Esophagus squamous epithelium (tissue), 5 donors: ENCODE results near the gene RALGPS1. TPM values are rescaled to one million over a fixed set of nuclear protein-coding genes. Genes with fewer than 3 reads are reported as not detected.
A peak's percentile ranks its signal among the peaks of the same experiment; 100 is the strongest.

Experiments used
- DNase-seq: peaks from one replicate; lab custom pipeline; 2025; lab: John Stamatoyannopoulos, UW
- H3K27ac ChIP-seq, 4 donors: fragments of 200-600 bp; sonication (generic); one replicate each; pipeline ENCODE4 v1.5.1; 2016 to 2019; ENCODE audit warnings: mild to moderate bottlenecking in 1 of 4
- H3K27me3 ChIP-seq, 4 donors: fragments of 200-600 bp; sonication (generic); 1 replicate in 3 of 4; 2 replicates in 1 of 4; pipeline versions ENCODE4 v1.5.1 to v1.6.0; 2017 to 2021; ENCODE audit warnings: antibody characterized with exemption in 1 of 4
- H3K36me3 ChIP-seq, 3 donors: fragments of 200-600 bp; sonication (generic); one replicate each; pipeline ENCODE4 v1.5.1; 2016 to 2019
- H3K4me1 ChIP-seq, 3 donors: fragments of 200-600 bp; sonication (generic); one replicate each; pipeline ENCODE4 v1.5.1; 2017 to 2019
- H3K4me3 ChIP-seq, 4 donors: fragments of 200-600 bp; sonication (generic); 1 replicate in 3 of 4; 2 replicates in 1 of 4; pipeline ENCODE4 v1.5.1; 2016 to 2019; ENCODE audit warnings: mild to moderate bottlenecking in 2 of 4, moderate library complexity in 1 of 4
- H3K9me3 ChIP-seq, 3 donors: fragments of 200-600 bp; sonication (generic); one replicate each; pipeline ENCODE4 v1.5.1; 2016 to 2019
- POLR2A ChIP-seq, 4 donors: fragments of 450-650 bp; IDR thresholded peaks; one replicate each; pipeline ENCODE4 v1.6.1; 2017; ENCODE audit warnings: antibody characterized with exemption in 4 of 4, mild to moderate bottlenecking in 4 of 4, moderate library complexity in 3 of 4
- WGBS, 2 donors: methylation state at CpG; one replicate each; pipeline ENCODE4 v1.1.5; 2018; 5-methylcytosine and 5-hydroxymethylcytosine counted together
- intact Hi-C: fragments of 100-400 bp; cut with DNase I; formaldehyde crosslinking; loops from one replicate; pipeline ENCODE4 v1.15.0; 2022
- total RNA-seq, 4 donors: library from RNA; depleted of rRNA; stranded (reverse); fragments of >200 nt; gene quantifications; one replicate each; pipeline ENCODE4 v1.1.0, GENCODE V29; 2016
- TF ChIP-seq, protein P1 (sequence below), 6 experiments: fragments of 450-650 bp in 4 of 6; fragments of 200-600 bp in 2 of 6; sonication (generic) in 2 of 6; IDR thresholded peaks; one replicate each; pipeline ENCODE4 v1.5.1; 2016 to 2019; ENCODE audit warnings: antibody characterized with exemption in 6 of 6, mild to moderate bottlenecking in 4 of 6, moderate library complexity in 4 of 6
- donor health status: DM: yes; HTN: yes; CAD: no.

RALGPS1 gene
- total RNA-seq, 4 donors from 2014 or later: 3.0 to 16.4 (median 10.6) TPM

GRCh38 chr9:127102176-127102575 lies 187.6 kb downstream of the RALGPS1 start:
- H3K4me1 ChIP-seq: peaks cover 0 to 8% (median 0%) of the 10 kb centered on the region in 3 donors
- no peaks in the 10 kb centered on the region for H3K9me3 ChIP-seq
- no peak for DNase-seq
- no peaks in the 10 kb centered on the region for H3K27me3 ChIP-seq
- H3K4me3 ChIP-seq: no peak overlapping the region
- no peak overlapping the region for H3K27ac ChIP-seq
- peaks cover 0 to 40% (median 0%) of the 10 kb centered on the region in 3 donors for H3K36me3 ChIP-seq
- intact Hi-C loops: no loop called here
- TF ChIP-seq POLR2A (IDR thresholded peaks at IDR 0.05): no peak
- TF ChIP-seq, protein P1, sequence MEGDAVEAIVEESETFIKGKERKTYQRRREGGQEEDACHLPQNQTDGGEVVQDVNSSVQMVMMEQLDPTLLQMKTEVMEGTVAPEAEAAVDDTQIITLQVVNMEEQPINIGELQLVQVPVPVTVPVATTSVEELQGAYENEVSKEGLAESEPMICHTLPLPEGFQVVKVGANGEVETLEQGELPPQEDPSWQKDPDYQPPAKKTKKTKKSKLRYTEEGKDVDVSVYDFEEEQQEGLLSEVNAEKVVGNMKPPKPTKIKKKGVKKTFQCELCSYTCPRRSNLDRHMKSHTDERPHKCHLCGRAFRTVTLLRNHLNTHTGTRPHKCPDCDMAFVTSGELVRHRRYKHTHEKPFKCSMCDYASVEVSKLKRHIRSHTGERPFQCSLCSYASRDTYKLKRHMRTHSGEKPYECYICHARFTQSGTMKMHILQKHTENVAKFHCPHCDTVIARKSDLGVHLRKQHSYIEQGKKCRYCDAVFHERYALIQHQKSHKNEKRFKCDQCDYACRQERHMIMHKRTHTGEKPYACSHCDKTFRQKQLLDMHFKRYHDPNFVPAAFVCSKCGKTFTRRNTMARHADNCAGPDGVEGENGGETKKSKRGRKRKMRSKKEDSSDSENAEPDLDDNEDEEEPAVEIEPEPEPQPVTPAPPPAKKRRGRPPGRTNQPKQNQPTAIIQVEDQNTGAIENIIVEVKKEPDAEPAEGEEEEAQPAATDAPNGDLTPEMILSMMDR (IDR thresholded peaks at IDR 0.05): no peak

GRCh38 chr9:127102788-127103187 lies 188.2 kb downstream of the RALGPS1 start:
- H3K4me1 ChIP-seq: peaks cover 0 to 12% (median 0%) of the 10 kb centered on the region in 3 donors

DNA sequence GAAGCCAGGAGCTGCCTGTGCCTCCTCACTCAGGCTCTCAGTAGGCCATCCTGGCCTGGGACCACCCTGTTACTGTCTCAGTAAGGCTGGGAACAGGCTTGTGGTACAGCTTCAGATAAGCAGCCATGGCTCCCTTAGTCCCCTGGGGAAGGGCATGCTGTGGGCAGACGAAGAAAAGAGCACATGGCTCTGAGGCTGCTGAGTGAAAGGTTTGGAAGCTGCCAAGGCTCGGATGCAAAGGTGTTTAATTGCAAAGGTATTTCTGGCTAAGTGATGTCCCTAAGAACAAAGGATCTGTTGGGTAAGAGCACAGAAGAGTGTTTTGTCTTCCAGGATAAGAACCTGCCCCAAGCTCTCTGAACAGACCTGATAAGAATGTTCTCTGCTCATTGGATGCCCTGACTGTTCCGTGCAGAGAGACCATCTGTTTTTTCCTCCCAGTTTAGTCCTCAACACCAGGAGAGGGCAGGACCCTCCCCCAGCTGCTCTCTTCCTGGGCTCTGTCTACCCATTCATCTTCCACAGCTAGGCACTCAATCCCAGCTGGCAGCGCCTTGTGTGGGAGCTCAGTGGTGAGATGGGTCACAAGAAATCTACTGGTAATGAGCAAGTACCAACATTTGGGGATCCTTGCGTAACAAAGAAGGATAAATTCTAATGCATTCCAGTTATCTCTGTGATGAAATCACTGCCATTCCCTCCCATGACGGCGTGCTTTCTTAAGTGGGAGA lies 190.2 kb downstream of the RALGPS1 start:
- no peak for TF ChIP-seq POLR2A (IDR thresholded peaks at IDR 0.05)
- TF ChIP-seq, protein P1 (IDR thresholded peaks at IDR 0.05): no peak
- Histone ChIP-seq H3K36me3 (peaks cover 0 to 56% (median 0%) of the 10 kb centered on the region in 3 donors), H3K27me3 (no peaks in the 10 kb centered on the region), H3K9me3 (no peaks in the 10 kb centered on the region), H3K4me1 (peaks cover 0 to 13% (median 0%) of the 10 kb centered on the region in 3 donors), H3K27ac (peak overlapping the region in 1 of 4 donors; percentile 30), H3K4me3 (no peak overlapping the region)
- 78 to 89% methylated on average over 6 to 7 of the region's 7 CpGs for WGBS, 2 donors
- intact Hi-C loops: no loop called here
- no peak for DNase-seq

More at GRCh38 chr9:127102788-127103187, 188.2 kb downstream of the RALGPS1 start:
- Histone ChIP-seq H3K27me3 (no peaks in the 10 kb centered on the region), H3K4me3 (no peak overlapping the region), H3K36me3 (peaks cover 0 to 46% (median 0%) of the 10 kb centered on the region in 3 donors), H3K27ac (no peak overlapping the region), H3K9me3 (no peaks in the 10 kb centered on the region)
- DNase-seq: no peak
- intact Hi-C loops: no loop called here
- WGBS, 2 donors: 43 to 80% methylated on average over 1 to 2 of the region's 2 CpGs
- TF ChIP-seq, protein P1 (IDR thresholded peaks at IDR 0.05): no peak

- intact Hi-C loops: no loop called here
- H3K4me1 ChIP-seq: peaks cover 0 to 17% (median 0%) of the 10 kb centered on the region in 3 donors
- peaks cover 0 to 51% (median 0%) of the 10 kb centered on the region in 3 donors for H3K36me3 ChIP-seq
- no peak for DNase-seq
- WGBS, 2 donors: 79 to 88% methylated on average over 6 to 7 of the region's 7 CpGs
- peak overlapping the region in 2 of 4 donors; percentile 6 to 45 for H3K27ac ChIP-seq
- H3K9me3 ChIP-seq: no peaks in the 10 kb centered on the region
- no peak for TF ChIP-seq POLR2A (IDR thresholded peaks at IDR 0.05)
- TF ChIP-seq, protein P1 (IDR thresholded peaks at IDR 0.05): no peak
- H3K27me3 ChIP-seq: no peaks in the 10 kb centered on the region
- no peak overlapping the region for H3K4me3 ChIP-seq
Observed at GRCh38 chr9:127105805-127106465, 191.4 kb downstream of the RALGPS1 start.

DNA sequence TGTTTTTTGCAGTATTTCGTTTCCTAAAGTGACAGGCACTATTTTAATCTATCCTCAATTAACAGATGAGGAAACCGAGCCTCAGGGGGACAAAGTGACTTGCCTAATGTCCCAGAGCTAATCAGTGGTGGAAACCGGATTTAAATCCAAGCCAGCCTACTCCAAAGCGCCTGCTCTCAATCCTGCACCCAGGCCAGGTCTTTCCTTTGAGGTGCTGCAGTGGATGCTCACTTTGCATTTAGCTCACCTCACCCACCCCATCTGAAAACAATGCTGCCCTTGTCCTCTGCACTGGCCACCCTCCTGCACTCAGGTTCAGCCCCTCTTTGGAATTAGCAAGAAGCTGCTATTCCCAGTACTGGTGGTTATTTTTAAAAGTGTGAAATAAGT lies 191.9 kb downstream of the RALGPS1 start:
- H3K27ac ChIP-seq: peak overlapping the region in 2 of 4 donors; percentile 25 to 45

More for the DNA sequence above, 191.9 kb downstream of the RALGPS1 start:
- intact Hi-C loops: no loop called here
- Histone ChIP-seq H3K9me3 (no peaks in the 10 kb centered on the region), H3K4me3 (no peak overlapping the region), H3K36me3 (peaks cover 0 to 46% (median 0%) of the 10 kb centered on the region in 3 donors), H3K27me3 (no peaks in the 10 kb centered on the region), H3K4me1 (peaks cover 2 to 23% (median 2%) of the 10 kb centered on the region in 3 donors)
- TF ChIP-seq, protein P1 (IDR thresholded peaks at IDR 0.05): no peak
- no peak for TF ChIP-seq POLR2A (IDR thresholded peaks at IDR 0.05)
- DNase-seq: no peak
- WGBS, 2 donors: 77 to 92% methylated on average over 4 of the region's 4 CpGs
